SK-N-SH treated with all-trans-retinoic acid at 6 μM for 48 hours (cell line): Measurements from ENCODE around the gene KIAA1217.

ENCODE experiments used
- ATAC-seq: fragments of 200-7000 bp; cut with Tn5 transposase; 3 replicates; pipeline ENCODE4 v1.9.1; 2020; ENCODE audit warnings: mild to moderate bottlenecking, moderate library complexity
- ARNTL ChIP-seq: fragments of 450-650 bp; formaldehyde crosslinking; IDR thresholded peaks from 2 replicates; pipeline ENCODE4 v1.5.0; 2020; ENCODE audit warnings: low read depth, mild to moderate bottlenecking, moderate library complexity, borderline replicate concordance
- BACH2 ChIP-seq: fragments of 250-450 bp; sonication (Bioruptor Pico); IDR thresholded peaks from 2 replicates; pipeline ENCODE4 v1.9.0; 2021; ENCODE audit warnings: mild to moderate bottlenecking, borderline replicate concordance
- CSDC2 ChIP-seq: fragments of 250-450 bp; sonication (Bioruptor Pico); IDR thresholded peaks from 2 replicates; pipeline ENCODE4 v1.5.0; 2020; ENCODE audit warnings: mild to moderate bottlenecking, moderate library complexity
- GLIS3 ChIP-seq: fragments of 250-450 bp; sonication (Bioruptor Pico); IDR thresholded peaks from 2 replicates; pipeline ENCODE4 v1.5.0; 2020; ENCODE audit warnings: mild to moderate bottlenecking, moderate library complexity
- ISL1 ChIP-seq: fragments of 250-450 bp; sonication (Bioruptor Pico); IDR thresholded peaks from 2 replicates; pipeline ENCODE4 v2.1.2; 2022; ENCODE audit warnings: mild to moderate bottlenecking, moderate library complexity
- PPARA ChIP-seq: fragments of 250-450 bp; sonication (Bioruptor Pico); IDR thresholded peaks from 2 replicates; pipeline ENCODE4 v1.5.0; 2020; ENCODE audit warnings: mild to moderate bottlenecking, borderline replicate concordance
- RARB ChIP-seq: fragments of 250-450 bp; sonication (Bioruptor Pico); IDR thresholded peaks from 2 replicates; pipeline ENCODE4 v1.8.0; 2021; ENCODE audit warnings: mild to moderate bottlenecking, moderate library complexity
- SNAI2 ChIP-seq: fragments of 250-450 bp; sonication (Bioruptor Pico); IDR thresholded peaks from 2 replicates; pipeline ENCODE4 v1.5.0; 2020; ENCODE audit warnings: mild to moderate bottlenecking, moderate library complexity
- TCF4 ChIP-seq: fragments of 250-450 bp; sonication (Bioruptor Pico); IDR thresholded peaks from 2 replicates; pipeline ENCODE4 v1.8.0; 2021; ENCODE audit warnings: mild to moderate bottlenecking, moderate library complexity, borderline replicate concordance
- TOX ChIP-seq: fragments of 250-450 bp; sonication (Bioruptor Pico); IDR thresholded peaks from 2 replicates; pipeline ENCODE4 v1.8.0; 2021; ENCODE audit warnings: mild to moderate bottlenecking, moderate library complexity, borderline replicate concordance
- ZFP3 ChIP-seq: fragments of 250-450 bp; sonication (Bioruptor Pico); IDR thresholded peaks from 2 replicates; pipeline ENCODE4 v1.5.0; 2020; ENCODE audit warnings: mild to moderate bottlenecking, moderate library complexity
- ZFP30 ChIP-seq: fragments of 450-650 bp; formaldehyde crosslinking; IDR thresholded peaks from 2 replicates; pipeline ENCODE4 v1.5.0; 2022; ENCODE audit warnings: mild to moderate bottlenecking, moderate library complexity
- ZNF565 ChIP-seq: fragments of 450-650 bp; formaldehyde crosslinking; conservative IDR thresholded peaks from 2 replicates; pipeline ENCODE4 v1.5.0; 2020; ENCODE audit warnings: low read depth, mild to moderate bottlenecking, moderate library complexity
- ZNF70 ChIP-seq: fragments of 450-650 bp; formaldehyde crosslinking; IDR thresholded peaks from 2 replicates; pipeline ENCODE4 v1.5.0; 2020; ENCODE audit warnings: mild to moderate bottlenecking, moderate library complexity
- ZNF8 ChIP-seq: fragments of 450-650 bp; formaldehyde crosslinking; IDR thresholded peaks from 2 replicates; pipeline ENCODE4 v1.5.0; 2020; ENCODE audit warnings: mild to moderate bottlenecking, moderate library complexity
- TF ChIP-seq, protein P1 (sequence below): fragments of 250-450 bp; sonication (Bioruptor Pico); IDR thresholded peaks from 2 replicates; pipeline ENCODE4 v1.5.1; 2020; ENCODE audit warnings: low read depth, mild to moderate bottlenecking, moderate library complexity
- TF ChIP-seq, protein P2 (sequence below): fragments of 250-450 bp; sonication (Bioruptor Pico); IDR thresholded peaks from 2 replicates; pipeline ENCODE4 v1.8.0; 2020; ENCODE audit warnings: mild to moderate bottlenecking, moderate library complexity, borderline replicate concordance
- TF ChIP-seq, protein P3 (sequence below): fragments of 250-450 bp; sonication (Bioruptor Pico); IDR thresholded peaks from 2 replicates; pipeline ENCODE4 v1.5.1; 2021; ENCODE audit warnings: mild to moderate bottlenecking, moderate library complexity
- TF ChIP-seq, protein P4 (sequence below): fragments of 250-450 bp; sonication (Bioruptor Pico); IDR thresholded peaks from 2 replicates; pipeline ENCODE4 v1.5.0; 2020; ENCODE audit warnings: mild to moderate bottlenecking, moderate library complexity

The KIAA1217 gene

DNA sequence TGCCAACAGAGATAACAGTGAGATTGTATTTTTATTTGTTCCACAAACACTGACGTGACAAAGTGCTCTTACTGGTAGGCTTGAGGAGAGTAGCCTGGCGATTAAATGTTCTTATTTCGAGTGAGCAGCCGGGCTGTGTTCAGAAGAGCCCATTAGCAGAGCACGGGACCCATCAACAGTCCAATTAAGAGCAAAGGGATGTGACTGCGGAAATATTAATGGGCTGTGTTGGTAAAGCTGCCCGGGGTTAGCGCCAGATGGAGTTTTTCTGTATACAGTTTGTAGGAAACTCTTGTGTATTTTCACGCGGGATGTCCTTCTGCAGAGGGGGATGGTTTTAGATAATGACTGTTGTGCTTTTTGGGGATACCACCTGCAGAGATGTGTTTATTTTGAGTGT lies 104.3 kb downstream of the KIAA1217 start (continued):
- TF ChIP-seq, protein P1, sequence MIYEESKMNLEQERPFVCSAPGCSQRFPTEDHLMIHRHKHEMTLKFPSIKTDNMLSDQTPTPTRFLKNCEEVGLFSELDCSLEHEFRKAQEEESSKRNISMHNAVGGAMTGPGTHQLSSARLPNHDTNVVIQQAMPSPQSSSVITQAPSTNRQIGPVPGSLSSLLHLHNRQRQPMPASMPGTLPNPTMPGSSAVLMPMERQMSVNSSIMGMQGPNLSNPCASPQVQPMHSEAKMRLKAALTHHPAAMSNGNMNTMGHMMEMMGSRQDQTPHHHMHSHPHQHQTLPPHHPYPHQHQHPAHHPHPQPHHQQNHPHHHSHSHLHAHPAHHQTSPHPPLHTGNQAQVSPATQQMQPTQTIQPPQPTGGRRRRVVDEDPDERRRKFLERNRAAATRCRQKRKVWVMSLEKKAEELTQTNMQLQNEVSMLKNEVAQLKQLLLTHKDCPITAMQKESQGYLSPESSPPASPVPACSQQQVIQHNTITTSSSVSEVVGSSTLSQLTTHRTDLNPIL (CRISPR knock-in tag): no peak
- no peak for TF ChIP-seq ARNTL (CRISPR knock-in tag)
- TF ChIP-seq, protein P2, sequence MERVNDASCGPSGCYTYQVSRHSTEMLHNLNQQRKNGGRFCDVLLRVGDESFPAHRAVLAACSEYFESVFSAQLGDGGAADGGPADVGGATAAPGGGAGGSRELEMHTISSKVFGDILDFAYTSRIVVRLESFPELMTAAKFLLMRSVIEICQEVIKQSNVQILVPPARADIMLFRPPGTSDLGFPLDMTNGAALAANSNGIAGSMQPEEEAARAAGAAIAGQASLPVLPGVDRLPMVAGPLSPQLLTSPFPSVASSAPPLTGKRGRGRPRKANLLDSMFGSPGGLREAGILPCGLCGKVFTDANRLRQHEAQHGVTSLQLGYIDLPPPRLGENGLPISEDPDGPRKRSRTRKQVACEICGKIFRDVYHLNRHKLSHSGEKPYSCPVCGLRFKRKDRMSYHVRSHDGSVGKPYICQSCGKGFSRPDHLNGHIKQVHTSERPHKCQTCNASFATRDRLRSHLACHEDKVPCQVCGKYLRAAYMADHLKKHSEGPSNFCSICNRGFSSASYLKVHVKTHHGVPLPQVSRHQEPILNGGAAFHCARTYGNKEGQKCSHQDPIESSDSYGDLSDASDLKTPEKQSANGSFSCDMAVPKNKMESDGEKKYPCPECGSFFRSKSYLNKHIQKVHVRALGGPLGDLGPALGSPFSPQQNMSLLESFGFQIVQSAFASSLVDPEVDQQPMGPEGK (CRISPR knock-in tag): no peak

DNA sequence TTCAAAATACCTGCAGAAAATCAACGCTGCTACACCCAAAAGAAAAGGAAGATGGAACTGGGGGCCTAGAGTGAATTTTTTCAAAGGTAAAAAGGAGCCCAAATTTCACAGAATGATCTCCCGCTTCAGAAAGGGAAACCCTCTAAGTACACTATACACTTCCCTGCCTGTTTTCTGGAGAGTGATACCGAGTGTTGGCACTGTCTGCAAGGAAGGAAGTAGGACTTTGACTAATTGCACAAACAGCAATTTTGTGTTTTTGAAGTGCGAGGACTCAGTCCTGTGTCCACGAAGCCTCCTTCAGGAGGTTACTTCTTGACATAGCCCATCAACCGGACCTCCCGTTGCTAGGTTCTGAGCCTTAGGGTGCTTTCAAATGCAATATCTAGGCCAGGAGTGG lies 106.3 kb downstream of the KIAA1217 start:
- ATAC-seq: no peak
- TF ChIP-seq BACH2 (CRISPR knock-in tag): no peak
- TF ChIP-seq, protein P3, sequence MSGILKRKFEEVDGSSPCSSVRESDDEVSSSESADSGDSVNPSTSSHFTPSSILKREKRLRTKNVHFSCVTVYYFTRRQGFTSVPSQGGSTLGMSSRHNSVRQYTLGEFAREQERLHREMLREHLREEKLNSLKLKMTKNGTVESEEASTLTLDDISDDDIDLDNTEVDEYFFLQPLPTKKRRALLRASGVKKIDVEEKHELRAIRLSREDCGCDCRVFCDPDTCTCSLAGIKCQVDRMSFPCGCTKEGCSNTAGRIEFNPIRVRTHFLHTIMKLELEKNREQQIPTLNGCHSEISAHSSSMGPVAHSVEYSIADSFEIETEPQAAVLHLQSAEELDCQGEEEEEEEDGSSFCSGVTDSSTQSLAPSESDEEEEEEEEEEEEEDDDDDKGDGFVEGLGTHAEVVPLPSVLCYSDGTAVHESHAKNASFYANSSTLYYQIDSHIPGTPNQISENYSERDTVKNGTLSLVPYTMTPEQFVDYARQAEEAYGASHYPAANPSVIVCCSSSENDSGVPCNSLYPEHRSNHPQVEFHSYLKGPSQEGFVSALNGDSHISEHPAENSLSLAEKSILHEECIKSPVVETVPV: no peak
- TF ChIP-seq, protein P1 (CRISPR knock-in tag): no peak
- TF ChIP-seq, all 23 proteins: peak for 0

DNA sequence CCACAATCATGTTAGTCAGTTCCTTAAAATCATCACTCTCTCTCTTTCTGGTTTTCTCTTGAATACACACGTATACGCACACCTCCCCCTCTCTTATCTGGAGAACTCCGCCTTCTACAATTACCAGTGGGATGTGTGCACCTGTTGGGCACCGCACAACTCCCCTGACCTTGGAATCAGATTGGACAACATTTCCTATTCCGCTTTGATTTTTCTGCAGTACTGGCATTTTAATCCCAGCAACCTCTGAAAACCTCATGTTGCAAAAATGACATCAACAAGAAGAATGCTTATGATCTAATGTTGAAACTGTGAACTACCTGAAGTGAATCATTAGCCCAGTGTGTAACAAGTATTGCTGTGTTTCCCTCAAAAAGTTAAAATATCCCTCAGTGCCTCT lies 109.6 kb downstream of the KIAA1217 start:
- no peak for TF ChIP-seq CSDC2 (CRISPR knock-in tag)
- TF ChIP-seq, protein P4, sequence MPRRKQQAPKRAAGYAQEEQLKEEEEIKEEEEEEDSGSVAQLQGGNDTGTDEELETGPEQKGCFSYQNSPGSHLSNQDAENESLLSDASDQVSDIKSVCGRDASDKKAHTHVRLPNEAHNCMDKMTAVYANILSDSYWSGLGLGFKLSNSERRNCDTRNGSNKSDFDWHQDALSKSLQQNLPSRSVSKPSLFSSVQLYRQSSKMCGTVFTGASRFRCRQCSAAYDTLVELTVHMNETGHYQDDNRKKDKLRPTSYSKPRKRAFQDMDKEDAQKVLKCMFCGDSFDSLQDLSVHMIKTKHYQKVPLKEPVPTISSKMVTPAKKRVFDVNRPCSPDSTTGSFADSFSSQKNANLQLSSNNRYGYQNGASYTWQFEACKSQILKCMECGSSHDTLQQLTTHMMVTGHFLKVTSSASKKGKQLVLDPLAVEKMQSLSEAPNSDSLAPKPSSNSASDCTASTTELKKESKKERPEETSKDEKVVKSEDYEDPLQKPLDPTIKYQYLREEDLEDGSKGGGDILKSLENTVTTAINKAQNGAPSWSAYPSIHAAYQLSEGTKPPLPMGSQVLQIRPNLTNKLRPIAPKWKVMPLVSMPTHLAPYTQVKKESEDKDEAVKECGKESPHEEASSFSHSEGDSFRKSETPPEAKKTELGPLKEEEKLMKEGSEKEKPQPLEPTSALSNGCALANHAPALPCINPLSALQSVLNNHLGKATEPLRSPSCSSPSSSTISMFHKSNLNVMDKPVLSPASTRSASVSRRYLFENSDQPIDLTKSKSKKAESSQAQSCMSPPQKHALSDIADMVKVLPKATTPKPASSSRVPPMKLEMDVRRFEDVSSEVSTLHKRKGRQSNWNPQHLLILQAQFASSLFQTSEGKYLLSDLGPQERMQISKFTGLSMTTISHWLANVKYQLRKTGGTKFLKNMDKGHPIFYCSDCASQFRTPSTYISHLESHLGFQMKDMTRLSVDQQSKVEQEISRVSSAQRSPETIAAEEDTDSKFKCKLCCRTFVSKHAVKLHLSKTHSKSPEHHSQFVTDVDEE (CRISPR knock-in tag): no peak
- TF ChIP-seq SNAI2 (CRISPR knock-in tag): no peak
- no peak for TF ChIP-seq RARB
- TF ChIP-seq PPARA (CRISPR knock-in tag): no peak
- no peak for TF ChIP-seq ZNF8 (CRISPR knock-in tag)
- no peak for TF ChIP-seq ZNF70 (CRISPR knock-in tag)
- ATAC-seq: no peak

DNA sequence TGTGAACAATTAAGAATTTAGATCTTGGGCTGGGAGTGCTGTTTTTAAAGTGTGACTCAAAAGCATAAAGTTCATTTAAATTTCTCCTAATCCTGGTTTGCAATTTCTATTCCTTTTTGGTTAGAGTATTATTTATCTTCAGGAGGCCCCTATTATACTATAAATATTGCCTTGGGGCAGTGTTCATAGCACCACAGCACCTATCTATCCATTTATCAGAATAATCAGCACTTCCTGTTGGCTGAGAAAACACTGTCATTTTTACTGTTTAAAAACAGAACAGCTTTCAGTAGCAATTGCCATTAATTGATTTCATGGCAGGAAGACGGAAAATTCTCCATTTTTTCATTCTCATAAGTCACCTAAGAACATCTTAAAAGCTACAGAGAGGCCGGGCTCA lies 111.4 kb downstream of the KIAA1217 start:
- no peak for ATAC-seq
- TF ChIP-seq ZFP30 (no peak), TCF4 (CRISPR knock-in tag) (peak; percentile 62; the same call in 1 of the 2 replicates)

DNA sequence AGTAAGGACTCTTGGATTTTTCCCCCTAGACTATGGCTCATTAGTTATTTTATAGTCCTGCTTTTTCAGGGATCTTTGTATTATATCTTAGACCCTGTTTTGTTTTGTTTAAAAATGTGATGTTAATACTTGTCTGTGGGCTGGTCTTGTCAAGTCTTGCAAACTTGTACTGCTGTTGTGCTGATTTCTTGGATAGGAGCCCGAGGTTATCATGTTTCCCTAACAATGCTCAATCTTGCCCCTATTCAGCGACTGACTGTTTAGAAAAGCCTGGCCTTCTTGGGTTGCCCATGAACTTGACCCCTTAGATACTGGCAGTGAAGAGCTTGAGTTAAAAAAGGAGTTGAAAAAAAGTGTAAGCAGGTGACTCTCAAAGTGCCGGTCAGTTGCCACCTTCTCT lies 115.7 kb downstream of the KIAA1217 start:
- peak; percentile 57 for ATAC-seq
- TF ChIP-seq PPARA (CRISPR knock-in tag): no peak
- TF ChIP-seq, protein P2 (CRISPR knock-in tag): no peak
- no peak for TF ChIP-seq ARNTL (CRISPR knock-in tag)
- TF ChIP-seq ZFP30: no peak
- TF ChIP-seq RARB: no peak
- no peak for TF ChIP-seq ISL1 (CRISPR knock-in tag)
- TF ChIP-seq ZNF565 (CRISPR knock-in tag): no peak
- TF ChIP-seq GLIS3: no peak
- TF ChIP-seq ZNF70 (CRISPR knock-in tag): no peak
- TF ChIP-seq TOX (CRISPR knock-in tag): no peak
- TF ChIP-seq ZFP3 (CRISPR knock-in tag): no peak
